Skin of body (tissue), 2 donors: Measurements from ENCODE around the gene EVC. TPM values are rescaled to one million over a fixed set of nuclear protein-coding genes. Genes with fewer than 3 reads are reported as not detected.

Source experiments
- DNase-seq: peaks from one replicate; lab custom pipeline; 2025; lab: John Stamatoyannopoulos, UW
- total RNA-seq: library from RNA; depleted of rRNA; stranded (reverse); fragments of >200 nt; gene quantifications from one replicate; pipeline ENCODE4 v1.2.3, GENCODE V29; 2014

EVC gene
- total RNA-seq, 1 donor from 2014 or later: 24.5 TPM

GRCh38 chr4:5730993-5731990 lies 20.3 kb downstream of the EVC start:
- DNase-seq: no peak

- DNase-seq: no peak
These were observed 21.2 kb downstream of the EVC start for GRCh38 chr4:5732158-5732557.

GRCh38 chr4:5734853-5735252 lies 23.9 kb downstream of the EVC start:
- DNase-seq: no peak

GRCh38 chr4:5735463-5735862 lies 24.5 kb downstream of the EVC start:
- no peak for DNase-seq

GRCh38 chr4:5738061-5738460 lies 27.1 kb downstream of the EVC start:
- no peak for DNase-seq

- no peak for DNase-seq
These were observed 31.4 kb downstream of the EVC start for GRCh38 chr4:5742388-5742787.

GRCh38 chr4:5742968-5743367 lies 32.0 kb downstream of the EVC start:
- no peak for DNase-seq

- DNase-seq: no peak
These were observed 35.2 kb downstream of the EVC start for GRCh38 chr4:5746250-5746649.

- no peak for DNase-seq
These were observed 36.1 kb downstream of the EVC start for GRCh38 chr4:5746829-5747737.

GRCh38 chr4:5747738-5748375 lies 36.9 kb downstream of the EVC start:
- peak; percentile 24 for DNase-seq

- DNase-seq: no peak
These were observed 38.6 kb downstream of the EVC start for GRCh38 chr4:5749568-5749967.

GRCh38 chr4:5750052-5750945 lies 39.3 kb downstream of the EVC start:
- DNase-seq: no peak

GRCh38 chr4:5750946-5751665 lies 40.1 kb downstream of the EVC start:
- DNase-seq: no peak

- DNase-seq: no peak
These were observed 40.8 kb downstream of the EVC start for GRCh38 chr4:5751666-5752375.

GRCh38 chr4:5752376-5753184 lies 41.6 kb downstream of the EVC start:
- DNase-seq: no peak

GRCh38 chr4:5753366-5753765 lies 42.4 kb downstream of the EVC start:
- no peak for DNase-seq

GRCh38 chr4:5753766-5754528 lies 42.9 kb downstream of the EVC start:
- DNase-seq: no peak

- no peak for DNase-seq
These were observed 43.5 kb downstream of the EVC start for GRCh38 chr4:5754529-5754881.
